ENCODE results near the gene MALSU1. TPM values are rescaled to one million over a fixed set of nuclear protein-coding genes. Genes with fewer than 3 reads are reported as not detected.
A peak's percentile ranks its signal among the peaks of the same experiment; 100 is the strongest.

The MALSU1 gene
- total RNA-seq, 4 donors from 2014 or later: 26.2 to 165 (median 50.1) TPM; not detected in 1

DNA sequence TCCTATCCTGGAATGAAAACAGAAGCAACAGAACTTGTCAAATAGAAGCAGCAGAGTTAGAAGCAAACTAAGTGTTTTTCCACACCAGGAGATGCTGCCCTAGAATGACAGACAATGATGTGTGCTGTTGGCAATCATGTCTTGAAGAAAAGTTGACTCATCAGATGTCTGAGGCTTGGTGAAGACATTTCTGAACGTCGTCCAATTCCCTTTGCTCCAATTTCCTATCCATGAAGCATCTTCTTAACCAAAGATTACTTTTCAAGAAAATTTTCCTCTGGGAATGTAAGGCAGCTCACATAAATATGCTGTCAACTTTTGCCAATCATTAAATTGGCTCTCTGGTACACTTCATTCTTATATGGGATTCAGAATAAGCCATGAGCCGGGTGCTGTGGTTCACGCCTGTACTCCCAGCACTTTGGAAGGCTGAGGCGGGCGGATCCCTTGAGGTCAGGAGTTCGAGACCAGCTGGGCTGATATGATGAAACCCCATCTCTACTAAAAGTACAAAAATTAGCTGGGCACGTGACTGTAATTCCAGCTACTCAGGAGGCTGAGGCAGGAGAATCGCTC, 34.6 kb downstream of the MALSU1 start:
- Histone ChIP-seq H3K27me3 (peaks cover 30% of the 10 kb centered on the region), H3K27ac (peak overlapping the region in 2 of 4 donors; percentile 7 to 23), H3K4me1 (peaks cover 0 to 25% (median 2%) of the 10 kb centered on the region in 4 donors), H3K4me3 (no peak overlapping the region), H3K9me3 (no peaks in the 10 kb centered on the region), H3K36me3 (no peaks in the 10 kb centered on the region)
- DNase-seq: no peak
- 47 to 60% methylated on average over 5 to 9 of the region's 9 CpGs for WGBS, 2 donors (ENCODE audit: low coverage in 1 of 2)
- intact Hi-C loops (cut with DNase I; ENCODE audit: low total_unique reads) (no loop called here), in situ Hi-C loops (cut with MboI; ENCODE audit: low pct_ligation_motif_present in 1 of 4, low pct_unique_long_range_greater_than_20kb in 1 of 4, low sequenced_read_pairs in 3 of 4) (no loop called here)
- TF ChIP-seq EP300 (IDR thresholded peaks at IDR 0.05; ENCODE audit: low read depth): no peak

DNA sequence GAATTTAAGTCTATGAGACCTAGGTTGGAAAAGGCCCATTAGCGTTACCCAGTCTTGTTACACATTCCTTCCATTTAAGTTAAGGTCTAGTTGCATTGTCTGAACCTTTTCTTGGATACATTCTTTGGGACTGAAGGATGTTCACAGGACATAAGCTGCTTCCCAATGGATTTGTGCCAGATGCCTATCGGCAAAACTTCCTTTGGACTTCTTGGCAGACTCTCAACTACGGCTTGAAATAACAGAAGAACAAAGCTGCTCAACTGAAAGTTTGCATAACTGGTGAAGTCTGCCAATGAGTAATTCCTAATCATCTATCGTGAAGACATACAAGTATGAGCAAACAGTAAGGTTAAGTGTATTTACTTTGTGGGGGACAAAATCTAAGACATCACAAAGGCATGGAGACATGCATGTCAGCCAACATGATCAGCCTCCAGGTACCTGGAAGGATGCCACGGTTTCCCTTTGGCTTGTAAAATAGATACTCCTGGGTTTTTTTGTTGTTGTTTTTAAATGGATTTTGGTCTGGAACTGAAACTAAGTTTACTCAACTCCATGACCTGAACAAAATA, 35.4 kb downstream of the MALSU1 start:
- intact Hi-C loops (cut with DNase I; ENCODE audit: low total_unique reads) (no loop called here), in situ Hi-C loops (cut with MboI; ENCODE audit: low pct_ligation_motif_present in 1 of 4, low pct_unique_long_range_greater_than_20kb in 1 of 4, low sequenced_read_pairs in 3 of 4) (no loop called here)
- H3K27ac ChIP-seq: peak overlapping the region in 2 of 4 donors; percentile 7 to 23
- H3K4me1 ChIP-seq: peaks cover 0 to 25% (median 2%) of the 10 kb centered on the region in 4 donors
- peaks cover 38% of the 10 kb centered on the region for H3K27me3 ChIP-seq
- no peaks in the 10 kb centered on the region for H3K36me3 ChIP-seq
- no peaks in the 10 kb centered on the region for H3K9me3 ChIP-seq
- no peak overlapping the region for H3K4me3 ChIP-seq
- TF ChIP-seq POLR2AphosphoS5 (IDR thresholded peaks at IDR 0.05) (no peak), POLR2A (IDR thresholded peaks at IDR 0.05) (no peak), EP300 (IDR thresholded peaks at IDR 0.05; ENCODE audit: low read depth) (no peak)
- TF ChIP-seq, protein P1, sequence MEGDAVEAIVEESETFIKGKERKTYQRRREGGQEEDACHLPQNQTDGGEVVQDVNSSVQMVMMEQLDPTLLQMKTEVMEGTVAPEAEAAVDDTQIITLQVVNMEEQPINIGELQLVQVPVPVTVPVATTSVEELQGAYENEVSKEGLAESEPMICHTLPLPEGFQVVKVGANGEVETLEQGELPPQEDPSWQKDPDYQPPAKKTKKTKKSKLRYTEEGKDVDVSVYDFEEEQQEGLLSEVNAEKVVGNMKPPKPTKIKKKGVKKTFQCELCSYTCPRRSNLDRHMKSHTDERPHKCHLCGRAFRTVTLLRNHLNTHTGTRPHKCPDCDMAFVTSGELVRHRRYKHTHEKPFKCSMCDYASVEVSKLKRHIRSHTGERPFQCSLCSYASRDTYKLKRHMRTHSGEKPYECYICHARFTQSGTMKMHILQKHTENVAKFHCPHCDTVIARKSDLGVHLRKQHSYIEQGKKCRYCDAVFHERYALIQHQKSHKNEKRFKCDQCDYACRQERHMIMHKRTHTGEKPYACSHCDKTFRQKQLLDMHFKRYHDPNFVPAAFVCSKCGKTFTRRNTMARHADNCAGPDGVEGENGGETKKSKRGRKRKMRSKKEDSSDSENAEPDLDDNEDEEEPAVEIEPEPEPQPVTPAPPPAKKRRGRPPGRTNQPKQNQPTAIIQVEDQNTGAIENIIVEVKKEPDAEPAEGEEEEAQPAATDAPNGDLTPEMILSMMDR (IDR thresholded peaks at IDR 0.05): no peak
- 27 to 37% methylated on average over 2 to 5 of the region's 5 CpGs for WGBS, 2 donors (ENCODE audit: low coverage in 1 of 2)
- DNase-seq: no peak

DNA sequence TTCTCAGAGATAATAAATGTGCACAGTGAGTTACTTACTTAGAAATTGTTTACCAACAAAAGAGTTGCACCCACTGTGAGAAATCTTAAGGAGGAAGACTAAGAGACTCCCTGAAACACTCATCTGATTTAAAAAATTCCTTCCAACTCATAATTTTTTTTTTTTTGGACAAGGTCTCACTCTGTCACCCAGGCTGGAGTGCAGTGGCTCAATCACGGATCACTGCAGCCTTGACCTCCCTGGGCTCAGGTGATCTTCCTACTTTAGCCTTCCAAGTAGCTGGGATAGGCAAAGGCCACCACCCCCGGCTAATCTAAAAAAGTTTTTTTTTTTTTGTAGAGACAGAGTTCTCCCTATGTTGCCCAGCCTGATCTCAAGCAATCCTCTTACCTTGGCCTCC, 36.0 kb downstream of the MALSU1 start:
- H3K4me1 ChIP-seq: peaks cover 0 to 25% (median 2%) of the 10 kb centered on the region in 4 donors
- in situ Hi-C loops (cut with MboI; ENCODE audit: low pct_ligation_motif_present in 1 of 4, low pct_unique_long_range_greater_than_20kb in 1 of 4, low sequenced_read_pairs in 3 of 4): no loop called here
- H3K27me3 ChIP-seq: peaks cover 42% of the 10 kb centered on the region
- whole genome bisulfite sequencing, 2 donors (ENCODE audit: low coverage in 1 of 2): 47% methylated on average over 2 of the region's 2 CpGs; no CpG with 5 or more reads in 1 of the 2 donors
- no peaks in the 10 kb centered on the region for H3K36me3 ChIP-seq
- DNase-seq: no peak
- intact Hi-C loops (cut with DNase I; ENCODE audit: low total_unique reads): no loop called here
- TF ChIP-seq POLR2AphosphoS5 (IDR thresholded peaks at IDR 0.05) (no peak), POLR2A (IDR thresholded peaks at IDR 0.05) (no peak), EP300 (IDR thresholded peaks at IDR 0.05; ENCODE audit: low read depth) (no peak)
- TF ChIP-seq, protein P1 (IDR thresholded peaks at IDR 0.05): no peak
- no peaks in the 10 kb centered on the region for H3K9me3 ChIP-seq
- H3K27ac ChIP-seq: no peak overlapping the region
- no peak overlapping the region for H3K4me3 ChIP-seq

DNA sequence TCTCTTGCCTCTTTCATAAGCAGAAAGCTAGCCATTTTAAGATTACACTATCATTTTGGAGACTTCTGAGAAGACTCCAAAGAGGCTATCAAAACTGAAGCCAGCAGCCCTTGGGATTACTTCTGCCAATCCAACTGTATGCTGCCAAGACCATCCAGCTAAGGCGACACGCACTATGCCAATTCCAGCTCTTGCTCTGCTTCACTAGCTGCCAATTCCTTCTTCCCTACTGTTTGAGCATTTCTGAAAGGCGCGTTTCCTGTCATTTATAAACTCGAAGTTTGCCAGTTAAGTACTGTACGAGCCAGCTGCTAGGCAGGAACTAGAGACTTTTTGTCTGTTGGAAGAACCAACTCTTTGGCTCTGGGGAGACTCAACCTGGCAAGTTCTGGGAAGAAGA, 36.5 kb downstream of the MALSU1 start:
- Histone ChIP-seq H3K9me3 (no peaks in the 10 kb centered on the region), H3K4me1 (peaks cover 0 to 25% (median 2%) of the 10 kb centered on the region in 4 donors), H3K4me3 (no peak overlapping the region), H3K27ac (no peak overlapping the region), H3K27me3 (peaks cover 43% of the 10 kb centered on the region), H3K36me3 (no peaks in the 10 kb centered on the region)
- no peak for DNase-seq
- TF ChIP-seq EP300 (IDR thresholded peaks at IDR 0.05; ENCODE audit: low read depth) (no peak), POLR2A (IDR thresholded peaks at IDR 0.05) (no peak), POLR2AphosphoS5 (IDR thresholded peaks at IDR 0.05) (no peak)
- TF ChIP-seq, protein P1 (IDR thresholded peaks at IDR 0.05): no peak
- in situ Hi-C loops (cut with MboI; ENCODE audit: low pct_ligation_motif_present in 1 of 4, low pct_unique_long_range_greater_than_20kb in 1 of 4, low sequenced_read_pairs in 3 of 4) (no loop called here), intact Hi-C loops (cut with DNase I; ENCODE audit: low total_unique reads) (no loop called here)
- 28 to 60% methylated on average over 3 to 6 of the region's 6 CpGs for WGBS, 2 donors (ENCODE audit: low coverage in 1 of 2)

Measured in transverse colon (tissue), 4 donors.